ENCODE results near the gene TBCD.

The TBCD gene

DNA sequence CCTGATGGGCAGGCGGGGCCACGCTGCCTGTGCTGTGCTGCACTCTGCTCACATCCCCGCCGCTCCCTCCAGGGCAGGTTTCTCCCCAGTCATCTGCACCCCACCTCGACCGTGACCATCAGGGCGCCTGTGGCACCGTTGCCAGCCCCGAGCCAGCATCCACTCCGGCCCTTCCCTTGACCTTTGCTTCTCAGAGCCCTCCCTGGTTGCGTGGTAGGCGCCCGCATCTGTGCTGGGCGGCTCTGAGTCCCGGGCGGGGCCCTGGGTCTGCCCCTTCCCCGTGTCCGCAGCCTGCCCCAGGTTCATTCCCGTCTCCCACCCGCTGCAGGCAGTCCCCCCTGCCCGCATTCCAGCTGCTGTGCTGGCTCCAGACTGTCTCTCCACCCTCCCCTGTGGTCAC, 54.8 kb downstream of the TBCD start:
- TF ChIP-seq EZH2phosphoT487 (IDR thresholded peaks at IDR 0.05; ENCODE audit: low read length) (no peak), EZH2 (optimal IDR thresholded peaks at IDR 0.05; ENCODE audit: low read depth, low read length) (no peak)
- TF ChIP-seq, protein P1, sequence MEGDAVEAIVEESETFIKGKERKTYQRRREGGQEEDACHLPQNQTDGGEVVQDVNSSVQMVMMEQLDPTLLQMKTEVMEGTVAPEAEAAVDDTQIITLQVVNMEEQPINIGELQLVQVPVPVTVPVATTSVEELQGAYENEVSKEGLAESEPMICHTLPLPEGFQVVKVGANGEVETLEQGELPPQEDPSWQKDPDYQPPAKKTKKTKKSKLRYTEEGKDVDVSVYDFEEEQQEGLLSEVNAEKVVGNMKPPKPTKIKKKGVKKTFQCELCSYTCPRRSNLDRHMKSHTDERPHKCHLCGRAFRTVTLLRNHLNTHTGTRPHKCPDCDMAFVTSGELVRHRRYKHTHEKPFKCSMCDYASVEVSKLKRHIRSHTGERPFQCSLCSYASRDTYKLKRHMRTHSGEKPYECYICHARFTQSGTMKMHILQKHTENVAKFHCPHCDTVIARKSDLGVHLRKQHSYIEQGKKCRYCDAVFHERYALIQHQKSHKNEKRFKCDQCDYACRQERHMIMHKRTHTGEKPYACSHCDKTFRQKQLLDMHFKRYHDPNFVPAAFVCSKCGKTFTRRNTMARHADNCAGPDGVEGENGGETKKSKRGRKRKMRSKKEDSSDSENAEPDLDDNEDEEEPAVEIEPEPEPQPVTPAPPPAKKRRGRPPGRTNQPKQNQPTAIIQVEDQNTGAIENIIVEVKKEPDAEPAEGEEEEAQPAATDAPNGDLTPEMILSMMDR (IDR thresholded peaks at IDR 0.05; ENCODE audit: low read length), result no peak
- H4K20me1 ChIP-seq (ENCODE audit: insufficient read depth, low read length), result no peaks in the 10 kb centered on the region
- H3K4me2 ChIP-seq (ENCODE audit: low read depth, low read length), result no peak overlapping the region
- H3K9me2 ChIP-seq (replicated peaks; ENCODE audit: insufficient read depth, low read length), result no peaks in the 10 kb centered on the region
- no peak overlapping the region for H2AFZ ChIP-seq (ENCODE audit: low read length)
- H3K9ac ChIP-seq (ENCODE audit: low read length), result no peak overlapping the region
- no peaks in the 10 kb centered on the region for H3F3A ChIP-seq (ENCODE audit: insufficient read depth, low read length)
- no peaks in the 10 kb centered on the region for H3K9me3 ChIP-seq (replicated peaks; ENCODE audit: insufficient read depth, low read length)
- H3K4me3 ChIP-seq (ENCODE audit: low read length), result no peak overlapping the region
- no peaks in the 10 kb centered on the region for H3K27me3 ChIP-seq (replicated peaks; ENCODE audit: insufficient read depth, low read length)
- H3K79me2 ChIP-seq (ENCODE audit: low read length), result peaks cover 20% of the 10 kb centered on the region
- DNase-seq, result no peak
- H3K36me3 ChIP-seq (replicated peaks; ENCODE audit: insufficient read depth, low read length), result no peaks in the 10 kb centered on the region
- H3K27ac ChIP-seq (ENCODE audit: low read length), result no peak overlapping the region
- no peaks in the 10 kb centered on the region for H3K4me1 ChIP-seq (ENCODE audit: low read length)

DNA sequence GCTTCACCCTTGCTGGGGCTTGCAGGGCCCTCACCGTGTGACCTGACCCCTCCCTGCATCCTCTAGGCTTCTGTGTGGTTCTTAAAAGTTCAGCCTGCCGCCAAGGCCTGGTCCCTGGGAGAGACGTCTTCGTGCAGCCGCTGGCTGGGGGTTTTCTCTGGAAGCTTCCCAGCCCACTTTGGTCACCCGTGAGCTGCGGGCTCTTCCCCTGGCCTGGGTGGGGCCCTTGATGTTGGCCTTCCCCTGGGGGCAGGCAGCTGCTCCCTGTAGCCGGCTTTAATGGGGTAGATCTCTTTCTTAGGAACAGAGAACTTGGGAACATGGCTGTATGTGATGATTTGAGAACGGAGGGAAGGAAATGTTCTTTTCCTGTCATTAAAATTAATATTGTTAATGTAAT, 55.2 kb downstream of the TBCD start:
- H4K20me1 ChIP-seq (ENCODE audit: insufficient read depth, low read length), result no peaks in the 10 kb centered on the region
- no peak overlapping the region for H3K4me2 ChIP-seq (ENCODE audit: low read depth, low read length)
- H3K9ac ChIP-seq (ENCODE audit: low read length), result no peak overlapping the region
- no peak overlapping the region for H3K4me3 ChIP-seq (ENCODE audit: low read length)
- H3K9me2 ChIP-seq (replicated peaks; ENCODE audit: insufficient read depth, low read length), result no peaks in the 10 kb centered on the region
- H3K9me3 ChIP-seq (replicated peaks; ENCODE audit: insufficient read depth, low read length), result no peaks in the 10 kb centered on the region
- TF ChIP-seq, protein P1 (IDR thresholded peaks at IDR 0.05; ENCODE audit: low read length), result no peak
- TF ChIP-seq EZH2phosphoT487 (IDR thresholded peaks at IDR 0.05; ENCODE audit: low read length) (no peak), EZH2 (optimal IDR thresholded peaks at IDR 0.05; ENCODE audit: low read depth, low read length) (no peak)
- peaks cover 16% of the 10 kb centered on the region for H3K79me2 ChIP-seq (ENCODE audit: low read length)
- no peaks in the 10 kb centered on the region for H3K36me3 ChIP-seq (replicated peaks; ENCODE audit: insufficient read depth, low read length)
- H3F3A ChIP-seq (ENCODE audit: insufficient read depth, low read length), result no peaks in the 10 kb centered on the region
- no peak overlapping the region for H2AFZ ChIP-seq (ENCODE audit: low read length)
- H3K27me3 ChIP-seq (replicated peaks; ENCODE audit: insufficient read depth, low read length), result no peaks in the 10 kb centered on the region
- H3K27ac ChIP-seq (ENCODE audit: low read length), result no peak overlapping the region
- no peaks in the 10 kb centered on the region for H3K4me1 ChIP-seq (ENCODE audit: low read length)
- DNase-seq, result no peak

DNA sequence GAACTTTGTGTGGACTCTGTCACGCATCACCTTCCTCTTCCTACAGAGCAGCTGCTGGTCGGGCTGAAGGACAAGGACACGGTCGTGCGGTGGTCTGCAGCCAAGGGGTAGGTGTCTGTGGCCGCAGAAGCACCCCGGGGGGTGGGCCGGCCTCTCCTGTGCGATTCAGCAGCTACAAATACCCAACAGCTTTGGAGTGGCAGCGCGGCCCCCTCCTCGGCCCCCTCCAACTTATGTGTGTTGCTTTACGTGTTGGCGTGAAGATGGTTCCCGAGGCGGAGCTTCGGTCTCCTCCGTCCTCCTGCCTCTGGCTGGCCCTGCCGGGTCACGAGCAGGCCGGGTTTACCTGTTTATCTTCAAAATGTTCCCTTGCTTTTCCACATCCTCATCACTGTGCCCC, 55.7 kb downstream of the TBCD start:
- H3K79me2 ChIP-seq (ENCODE audit: low read length), result peaks cover 11% of the 10 kb centered on the region
- H3K4me2 ChIP-seq (ENCODE audit: low read depth, low read length), result no peak overlapping the region
- no peaks in the 10 kb centered on the region for H4K20me1 ChIP-seq (ENCODE audit: insufficient read depth, low read length)
- H3K9me3 ChIP-seq (replicated peaks; ENCODE audit: insufficient read depth, low read length), result no peaks in the 10 kb centered on the region
- no peaks in the 10 kb centered on the region for H3F3A ChIP-seq (ENCODE audit: insufficient read depth, low read length)
- H3K9ac ChIP-seq (ENCODE audit: low read length), result no peak overlapping the region
- no peak overlapping the region for H3K27ac ChIP-seq (ENCODE audit: low read length)
- no peaks in the 10 kb centered on the region for H3K36me3 ChIP-seq (replicated peaks; ENCODE audit: insufficient read depth, low read length)
- no peaks in the 10 kb centered on the region for H3K9me2 ChIP-seq (replicated peaks; ENCODE audit: insufficient read depth, low read length)
- TF ChIP-seq EZH2phosphoT487 (IDR thresholded peaks at IDR 0.05; ENCODE audit: low read length), result no peak
- TF ChIP-seq, protein P1 (IDR thresholded peaks at IDR 0.05; ENCODE audit: low read length), result no peak
- no peak for TF ChIP-seq EZH2 (optimal IDR thresholded peaks at IDR 0.05; ENCODE audit: low read depth, low read length)
- H3K4me3 ChIP-seq (ENCODE audit: low read length), result no peak overlapping the region
- no peaks in the 10 kb centered on the region for H3K27me3 ChIP-seq (replicated peaks; ENCODE audit: insufficient read depth, low read length)
- no peak overlapping the region for H2AFZ ChIP-seq (ENCODE audit: low read length)
- no peak for DNase-seq
- H3K4me1 ChIP-seq (ENCODE audit: low read length), result no peaks in the 10 kb centered on the region
